Aorta (tissue), 5 donors: ENCODE results near the gene CHI3L2. TPM values are rescaled to one million over a fixed set of nuclear protein-coding genes. Genes with fewer than 3 reads are reported as not detected.

Source experiments
- ATAC-seq: fragments of 200-7000 bp; cut with Tn5 transposase; one replicate; pipeline ENCODE4 v1.9.1; 2022; ENCODE audit warnings: moderate library complexity; ENCODE audit not compliant: low FRiP score
- DNase-seq, 2 donors: peaks; one replicate each; pipeline ENCODE4 v3.0.0-alpha.2; 2020
- H3K27ac ChIP-seq, 2 donors: one replicate each; pipeline ENCODE4 v1.5.1; 2013; ENCODE audit warnings: low read length in 2 of 2, mild to moderate bottlenecking in 2 of 2, moderate library complexity in 2 of 2, control low read depth in 1 of 2, inconsistent platforms in 1 of 2, low read depth in 1 of 2
- H3K27me3 ChIP-seq, 2 donors: one replicate each; pipeline ENCODE4 v1.6.1; 2013; ENCODE audit warnings: control low read depth in 1 of 2, low read length in 1 of 2, mild to moderate bottlenecking in 1 of 2, moderate library complexity in 1 of 2; ENCODE audit not compliant: insufficient read depth in 2 of 2, control insufficient read depth in 1 of 2
- H3K36me3 ChIP-seq, 2 donors: one replicate each; pipeline ENCODE4 v1.6.1; 2013; ENCODE audit warnings: control low read depth in 1 of 2, low read length in 1 of 2, mild to moderate bottlenecking in 1 of 2; ENCODE audit not compliant: insufficient read depth in 2 of 2, control insufficient read depth in 1 of 2
- H3K4me1 ChIP-seq, 2 donors: one replicate each; pipeline ENCODE4 v1.6.1; 2013; ENCODE audit warnings: low read length in 2 of 2, control low read depth in 1 of 2, mild to moderate bottlenecking in 1 of 2, moderate library complexity in 1 of 2; ENCODE audit not compliant: insufficient read depth in 2 of 2, control insufficient read depth in 1 of 2
- H3K4me3 ChIP-seq, 2 donors: one replicate each; pipeline ENCODE4 v1.5.1; 2013; ENCODE audit warnings: low read length in 2 of 2, control low read depth in 1 of 2, mild to moderate bottlenecking in 1 of 2
- H3K9me3 ChIP-seq: one replicate; pipeline ENCODE4 v1.6.1; 2013; ENCODE audit warnings: mild to moderate bottlenecking, low read length; ENCODE audit not compliant: control insufficient read depth
- WGBS, 2 donors: extraction: QIAGEN DNeasy Blood & Tissue Kit; methylation state at CpG; one replicate each; pipeline ENCODE4 v1.1.7; 2013; 5-methylcytosine and 5-hydroxymethylcytosine counted together
- intact Hi-C, 2 donors: fragments of 100-400 bp; cut with DNase I; formaldehyde crosslinking; loops; one replicate each; pipeline versions ENCODE4 v1.14.2 to v1.15.0; 2022
- polyA plus RNA-seq, 2 donors: library from polyadenylated mRNA; stranded (reverse); fragments of 200-250 nt; gene quantifications; one replicate each; pipeline ENCODE4 v1.2.3, GENCODE V29; 2013
- total RNA-seq, 2 donors: library from RNA; stranded (reverse); fragmentation: NEBNext Ultra II Directional; extraction: Animal tissue kit (Norgen Biotek cat#: 25700); gene quantifications; one replicate each; pipeline ENCODE4 v1.2.1, GENCODE V29; 2021
- donor health status: healthy with polysubstance abuse.
- donor health status: Bipolar disorder and iron deficiency.
- donor health status: DM: no; HTN: no; CAD: no.
- donor health status: DM: no; HTN: no; CAD: no.
- donor health status: DM: yes; HTN: yes; CAD: no.

Gene CHI3L2
- total and polyA plus RNA-seq, 4 donors, result 0.33 to 12.5 (median 7.8) TPM; not detected in 1

GRCh38 chr1:111272081-111272480 is 44.6 kb downstream of the CHI3L2 start:
- 29 to 33% methylated on average over 3 of the region's 3 CpGs for WGBS, 2 donors
- H3K4me1 ChIP-seq, result no peaks in the 10 kb centered on the region
- H3K36me3 ChIP-seq, result no peaks in the 10 kb centered on the region
- intact Hi-C loops, result no loop called here
- no peak overlapping the region for H3K27ac ChIP-seq
- DNase-seq (no peak), ATAC-seq (no peak)
- H3K9me3 ChIP-seq, result peaks cover 10% of the 10 kb centered on the region
- no peak overlapping the region for H3K4me3 ChIP-seq
- H3K27me3 ChIP-seq, result peaks cover 0 to 7% of the 10 kb centered on the region in 2 donors

GRCh38 chr1:111274653-111275052 is 47.1 kb downstream of the CHI3L2 start:
- Histone ChIP-seq H3K36me3 (no peaks in the 10 kb centered on the region), H3K27me3 (peaks cover 0 to 3% of the 10 kb centered on the region in 2 donors), H3K27ac (no peak overlapping the region), H3K4me1 (no peaks in the 10 kb centered on the region), H3K4me3 (no peak overlapping the region), H3K9me3 (peaks cover 9% of the 10 kb centered on the region)
- WGBS, 2 donors, result 88 to 93% methylated on average over 4 of the region's 4 CpGs
- ATAC-seq, result peak; percentile 74
- intact Hi-C loops, result no loop called here
- DNase-seq, result no peak

- Histone ChIP-seq H3K9me3 (peaks cover 9% of the 10 kb centered on the region), H3K27ac (no peak overlapping the region), H3K27me3 (peaks cover 0 to 2% of the 10 kb centered on the region in 2 donors), H3K4me3 (no peak overlapping the region), H3K4me1 (no peaks in the 10 kb centered on the region), H3K36me3 (no peaks in the 10 kb centered on the region)
- 41 to 64% methylated on average over 1 of the region's 1 CpG for WGBS, 2 donors
- DNase-seq (peak in 1 of 2 donors; percentile 68), ATAC-seq (peak; percentile 86)
- intact Hi-C loops, result no loop called here
These were observed 47.6 kb downstream of the CHI3L2 start for GRCh38 chr1:111275079-111275478.

- H3K9me3 ChIP-seq, result peaks cover 2% of the 10 kb centered on the region
- ATAC-seq (no peak), DNase-seq (no peak)
- H3K36me3 ChIP-seq, result no peaks in the 10 kb centered on the region
- H3K27me3 ChIP-seq, result no peaks in the 10 kb centered on the region
- H3K4me1 ChIP-seq, result no peaks in the 10 kb centered on the region
- no peak overlapping the region for H3K27ac ChIP-seq
- intact Hi-C loops, result no loop called here
- no peak overlapping the region for H3K4me3 ChIP-seq
These were observed 48.4 kb downstream of the CHI3L2 start for GRCh38 chr1:111275780-111276433.

GRCh38 chr1:111279144-111279543 is 51.6 kb downstream of the CHI3L2 start:
- Histone ChIP-seq H3K27ac (no peak overlapping the region), H3K9me3 (peaks cover 2% of the 10 kb centered on the region), H3K36me3 (no peaks in the 10 kb centered on the region), H3K4me3 (no peak overlapping the region), H3K4me1 (no peaks in the 10 kb centered on the region), H3K27me3 (no peaks in the 10 kb centered on the region)
- ATAC-seq (no peak), DNase-seq (no peak)
- 74 to 84% methylated on average over 4 of the region's 4 CpGs for WGBS, 2 donors
- intact Hi-C loops, result no loop called here

- DNase-seq, result no peak
- H3K36me3 ChIP-seq, result no peaks in the 10 kb centered on the region
- no peak for ATAC-seq
- H3K4me3 ChIP-seq, result no peak overlapping the region
- no peaks in the 10 kb centered on the region for H3K4me1 ChIP-seq
- H3K27ac ChIP-seq, result no peak overlapping the region
- no peaks in the 10 kb centered on the region for H3K27me3 ChIP-seq
- H3K9me3 ChIP-seq, result peaks cover 2% of the 10 kb centered on the region
- intact Hi-C loops, result no loop called here
These were observed 52.8 kb downstream of the CHI3L2 start for GRCh38 chr1:111280267-111280666.

- Histone ChIP-seq H3K36me3 (no peaks in the 10 kb centered on the region), H3K4me3 (no peak overlapping the region), H3K27ac (no peak overlapping the region), H3K27me3 (no peaks in the 10 kb centered on the region), H3K9me3 (peaks cover 2% of the 10 kb centered on the region), H3K4me1 (no peaks in the 10 kb centered on the region)
- DNase-seq, result no peak
- WGBS, 2 donors, result 74 to 77% methylated on average over 5 of the region's 5 CpGs
- no peak for ATAC-seq
- intact Hi-C loops, result no loop called here
These were observed 53.9 kb downstream of the CHI3L2 start for GRCh38 chr1:111281411-111281810.

GRCh38 chr1:111283838-111284237 is 56.3 kb downstream of the CHI3L2 start:
- H3K9me3 ChIP-seq, result no peaks in the 10 kb centered on the region
- no peaks in the 10 kb centered on the region for H3K4me1 ChIP-seq
- peaks cover 0 to 2% of the 10 kb centered on the region in 2 donors for H3K27me3 ChIP-seq
- no peak overlapping the region for H3K4me3 ChIP-seq
- intact Hi-C loops, result no loop called here
- H3K27ac ChIP-seq, result no peak overlapping the region
- no peak for ATAC-seq
- H3K36me3 ChIP-seq, result no peaks in the 10 kb centered on the region
- DNase-seq, result no peak

- no peak for ATAC-seq
- intact Hi-C loops, result no loop called here
These were observed 58.4 kb downstream of the CHI3L2 start for GRCh38 chr1:111285879-111286278.

More at GRCh38 chr1:111285879-111286278, 58.4 kb downstream of the CHI3L2 start:
- 77 to 86% methylated on average over 2 of the region's 2 CpGs for WGBS, 2 donors
- Histone ChIP-seq H3K4me1 (no peaks in the 10 kb centered on the region), H3K36me3 (no peaks in the 10 kb centered on the region), H3K27me3 (peaks cover 0 to 2% of the 10 kb centered on the region in 2 donors), H3K4me3 (no peak overlapping the region), H3K27ac (no peak overlapping the region), H3K9me3 (no peaks in the 10 kb centered on the region)
- DNase-seq, result no peak
